CD14-positive monocyte (primary cell): Measurements from ENCODE around the gene TRIM45. TPM values are rescaled to one million over a fixed set of nuclear protein-coding genes. Genes with fewer than 3 reads are reported as not detected.
A peak's percentile ranks its signal among the peaks of the same experiment; 100 is the strongest.

ENCODE experiments used
- DNase-seq, 3 donors: peaks; one replicate each; pipeline ENCODE4 v3.0.0-alpha.2; 2011 to 2022
- H2AFZ ChIP-seq: 2 replicates; pipeline ENCODE4 v1.6.0; 2012; ENCODE audit warnings: mild to moderate bottlenecking, low read depth, low read length, inconsistent platforms; ENCODE audit not compliant: insufficient read depth, poor library complexity, severe bottlenecking
- H3K27ac ChIP-seq, 2 donors: 1 replicate in 1 of 2; 2 replicates in 1 of 2; pipeline ENCODE4 v1.5.1; 2012 to 2013; ENCODE audit warnings: low read length in 2 of 2, control low read depth in 1 of 2, inconsistent platforms in 1 of 2, low read depth in 1 of 2, mild to moderate bottlenecking in 1 of 2
- H3K27me3 ChIP-seq, 2 donors: one replicate each; pipeline versions ENCODE4 v1.6.0 to v1.6.1; 2011 to 2013; ENCODE audit warnings: low read length in 2 of 2; ENCODE audit not compliant: control insufficient read depth in 2 of 2, insufficient read depth in 2 of 2
- H3K36me3 ChIP-seq, 2 donors: replicated peaks in 1 of 2; 1 replicate in 1 of 2; 2 replicates in 1 of 2; pipeline versions ENCODE4 v1.5.1 to v1.6.1; 2012 to 2013; ENCODE audit warnings: low read length in 2 of 2, control low read depth in 1 of 2, inconsistent platforms in 1 of 2, mild to moderate bottlenecking in 1 of 2; ENCODE audit not compliant: insufficient read depth in 2 of 2, control insufficient read depth in 1 of 2
- H3K4me1 ChIP-seq, 2 donors: 1 replicate in 1 of 2; 2 replicates in 1 of 2; pipeline versions ENCODE4 v1.5.1 to v1.6.1; 2012 to 2013; ENCODE audit warnings: low read length in 2 of 2, control low read depth in 1 of 2, inconsistent platforms in 1 of 2, mild to moderate bottlenecking in 1 of 2, moderate library complexity in 1 of 2; ENCODE audit not compliant: insufficient read depth in 2 of 2, control insufficient read depth in 1 of 2
- H3K4me2 ChIP-seq: replicated peaks from 2 replicates; pipeline ENCODE3; 2012; ENCODE audit warnings: low read length, moderate library complexity, mild to moderate bottlenecking; ENCODE audit not compliant: poor library complexity, severe bottlenecking; ENCODE audit errors: extremely low read depth
- H3K4me3 ChIP-seq, 3 experiments: fragments of 200-600 bp in 1 of 3; sonication (generic) in 1 of 3; replicated peaks in 1 of 3; 1 replicate in 2 of 3; 2 replicates in 1 of 3; pipeline ENCODE4 v1.5.1; 2011 to 2013; ENCODE audit warnings: low read length in 3 of 3, mild to moderate bottlenecking in 3 of 3, control low read depth in 2 of 3, low read depth in 2 of 3, inconsistent platforms in 1 of 3, moderate library complexity in 1 of 3
- H3K79me2 ChIP-seq: 2 replicates; pipeline ENCODE4 v1.6.0; 2012; ENCODE audit warnings: mild to moderate bottlenecking, control low read depth, inconsistent platforms, low read length, moderate library complexity; ENCODE audit not compliant: insufficient read depth
- H3K9ac ChIP-seq: 2 replicates; pipeline ENCODE4 v1.6.0; 2017; ENCODE audit warnings: low read length, mild to moderate bottlenecking; ENCODE audit not compliant: insufficient read depth, poor library complexity, severe bottlenecking
- H3K9me3 ChIP-seq, 2 donors: replicated peaks in 1 of 2; 1 replicate in 1 of 2; 2 replicates in 1 of 2; pipeline versions ENCODE4 v1.5.1 to v1.6.1; 2012 to 2013; ENCODE audit warnings: low read length in 2 of 2, control low read depth in 1 of 2; ENCODE audit not compliant: control insufficient read depth in 1 of 2, insufficient read depth in 1 of 2
- H4K20me1 ChIP-seq: 2 replicates; pipeline ENCODE4 v1.6.0; 2012; ENCODE audit warnings: mild to moderate bottlenecking, low read length, control low read depth, moderate library complexity; ENCODE audit not compliant: insufficient read depth
- H3K27ac Mint-ChIP-seq, 7 donors: one replicate each; pipeline ENCODE4 v1.8.0; 2020; ENCODE audit warnings: mild to moderate bottlenecking in 7 of 7, mixed read lengths in 7 of 7, moderate library complexity in 6 of 7, inconsistent platforms in 2 of 7
- H3K27me3 Mint-ChIP-seq, 3 donors: one replicate each; pipeline ENCODE4 v1.8.0; 2021 to 2022; ENCODE audit warnings: low read depth in 3 of 3, mild to moderate bottlenecking in 3 of 3, mixed read lengths in 3 of 3, moderate library complexity in 3 of 3, inconsistent platforms in 1 of 3
- H3K36me3 Mint-ChIP-seq, 2 donors: one replicate each; pipeline ENCODE4 v1.8.0; 2020; ENCODE audit warnings: mixed read lengths in 2 of 2, inconsistent platforms in 1 of 2, mild to moderate bottlenecking in 1 of 2
- H3K4me1 Mint-ChIP-seq: one replicate; pipeline ENCODE4 v1.8.0; 2020; ENCODE audit warnings: mild to moderate bottlenecking, mixed read lengths
- H3K4me3 Mint-ChIP-seq, 2 donors: one replicate each; pipeline ENCODE4 v1.8.0; 2020; ENCODE audit warnings: mild to moderate bottlenecking in 2 of 2, mixed read lengths in 2 of 2, moderate library complexity in 1 of 2
- H3K9me3 Mint-ChIP-seq, 7 donors: one replicate each; pipeline ENCODE4 v1.8.0; 2020 to 2022; ENCODE audit warnings: mixed read lengths in 7 of 7, mild to moderate bottlenecking in 6 of 7, moderate library complexity in 6 of 7, inconsistent platforms in 2 of 7
- WGBS: methylation state at CpG from one replicate; pipeline ENCODE4 v1.1.5; 2013; ENCODE audit warnings: missing lambda C conversion rate; ENCODE audit not compliant: insufficient coverage; 5-methylcytosine and 5-hydroxymethylcytosine counted together
- intact Hi-C, 2 donors: fragments of 100-400 bp; cut with micrococcal nuclease; formaldehyde crosslinking; loops; one replicate each; pipeline versions ENCODE4 v1.15.0 to v1.15.1; 2023
- polyA plus RNA-seq, 3 donors: library from polyadenylated mRNA; depleted of rRNA in 1 of 3; unstranded in 2 of 3; stranded (reverse) in 1 of 3; fragments of 300-500 nt in 2 of 3; fragments of >200 nt in 1 of 3; fragmentation: Illumina TruSeq in 2 of 3; gene quantifications; 1 replicate in 2 of 3; 2 replicates in 1 of 3; pipeline ENCODE4 v1.2.3, GENCODE V29; 2012 to 2021
- small RNA-seq: library from RNA; depleted of rRNA; stranded (forward); fragments of <200 nt; gene quantifications from one replicate; pipeline ENCODE3, GENCODE V24; 2012; ENCODE audit warnings: low read depth; ENCODE audit not compliant: insufficient read length
- TF ChIP-seq, protein P1 (sequence below): fragments of 200-600 bp; IDR thresholded peaks from one replicate; pipeline ENCODE4 v1.8.0; 2022; ENCODE audit warnings: antibody characterized with exemption, mild to moderate bottlenecking

Gene TRIM45
- polyA plus RNA-seq, 3 donors = 0.85 to 1.4 TPM; not detected in 1

DNA sequence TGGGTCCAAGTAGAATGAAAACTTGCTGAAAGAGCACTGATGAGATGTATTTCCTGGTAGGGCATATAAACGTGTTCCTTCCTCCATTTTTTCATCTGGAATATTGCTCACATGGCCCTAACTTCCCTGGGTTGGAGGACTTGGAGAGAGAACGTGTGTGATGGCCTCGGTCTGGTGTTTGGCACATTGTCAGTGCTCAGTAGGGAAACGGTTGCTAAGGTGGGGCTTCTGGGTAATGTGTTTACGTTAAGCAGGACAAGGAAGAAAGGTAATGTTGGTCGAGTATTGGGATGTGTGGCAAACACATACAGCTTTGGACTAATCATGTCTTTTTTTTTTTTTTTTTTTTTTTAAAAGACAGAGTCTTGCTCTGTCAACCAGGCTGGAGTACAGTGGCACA is 55.2 kb downstream of the TRIM45 start:
- Histone ChIP-seq H3K4me1 (peaks cover 0 to 2% of the 10 kb centered on the region in 2 donors), H3K9me3 (no peaks in the 10 kb centered on the region), H3K36me3 (peaks cover 0 to 67% of the 10 kb centered on the region in 2 donors), H3K27me3 (no peaks in the 10 kb centered on the region), H3K27ac (no peak overlapping the region), H2AFZ (no peak overlapping the region), H3K79me2 (peaks cover 48% of the 10 kb centered on the region), H3K4me3 (no peak overlapping the region), H3K9ac (no peak overlapping the region), H3K4me2 (no peak overlapping the region), H4K20me1 (no peaks in the 10 kb centered on the region)
- peaks cover 37 to 53% of the 10 kb centered on the region in 2 donors for H3K36me3 Mint-ChIP-seq
- H3K9me3 Mint-ChIP-seq = no peaks in the 10 kb centered on the region
- intact Hi-C loops = loop anchor here in 1 of 2 donors (10.0 kb wide), 1 partner anchor 828 kb away; no protein-coding TSS in a partner anchor
- H3K27me3 Mint-ChIP-seq = no peaks in the 10 kb centered on the region
- no peak overlapping the region for H3K4me3 Mint-ChIP-seq
- WGBS = 100% methylated on average over 4 of the region's 6 CpGs
- no peak for DNase-seq
- peaks cover 8% of the 10 kb centered on the region for H3K4me1 Mint-ChIP-seq
- TF ChIP-seq, protein P1, sequence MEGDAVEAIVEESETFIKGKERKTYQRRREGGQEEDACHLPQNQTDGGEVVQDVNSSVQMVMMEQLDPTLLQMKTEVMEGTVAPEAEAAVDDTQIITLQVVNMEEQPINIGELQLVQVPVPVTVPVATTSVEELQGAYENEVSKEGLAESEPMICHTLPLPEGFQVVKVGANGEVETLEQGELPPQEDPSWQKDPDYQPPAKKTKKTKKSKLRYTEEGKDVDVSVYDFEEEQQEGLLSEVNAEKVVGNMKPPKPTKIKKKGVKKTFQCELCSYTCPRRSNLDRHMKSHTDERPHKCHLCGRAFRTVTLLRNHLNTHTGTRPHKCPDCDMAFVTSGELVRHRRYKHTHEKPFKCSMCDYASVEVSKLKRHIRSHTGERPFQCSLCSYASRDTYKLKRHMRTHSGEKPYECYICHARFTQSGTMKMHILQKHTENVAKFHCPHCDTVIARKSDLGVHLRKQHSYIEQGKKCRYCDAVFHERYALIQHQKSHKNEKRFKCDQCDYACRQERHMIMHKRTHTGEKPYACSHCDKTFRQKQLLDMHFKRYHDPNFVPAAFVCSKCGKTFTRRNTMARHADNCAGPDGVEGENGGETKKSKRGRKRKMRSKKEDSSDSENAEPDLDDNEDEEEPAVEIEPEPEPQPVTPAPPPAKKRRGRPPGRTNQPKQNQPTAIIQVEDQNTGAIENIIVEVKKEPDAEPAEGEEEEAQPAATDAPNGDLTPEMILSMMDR = no peak
- H3K27ac Mint-ChIP-seq = peak overlapping the region in 1 of 7 donors; percentile 1

- Histone ChIP-seq H3K9ac (no peak overlapping the region), H3K4me1 (peaks cover 16 to 25% of the 10 kb centered on the region in 2 donors), H3K9me3 (no peaks in the 10 kb centered on the region), H3K27me3 (no peaks in the 10 kb centered on the region), H3K4me2 (no peak overlapping the region), H3K27ac (no peak overlapping the region), H2AFZ (no peak overlapping the region), H3K36me3 (peaks cover 0 to 44% of the 10 kb centered on the region in 2 donors), H3K4me3 (no peak overlapping the region), H4K20me1 (no peaks in the 10 kb centered on the region), H3K79me2 (peaks cover 48% of the 10 kb centered on the region)
- H3K27me3 Mint-ChIP-seq = no peaks in the 10 kb centered on the region
- intact Hi-C loops = loop anchor here in 1 of 2 donors (5.0 to 10.0 kb wide), 2 partner anchors 60 to 833 kb away; partner anchors contain the start of gene TRIM45
- no peak overlapping the region for H3K4me3 Mint-ChIP-seq
- peak; percentile 18 to 74 (median 19) for DNase-seq
- no peaks in the 10 kb centered on the region for H3K9me3 Mint-ChIP-seq
- TF ChIP-seq, protein P1 = no peak
- H3K36me3 Mint-ChIP-seq = peaks cover 24 to 29% of the 10 kb centered on the region in 2 donors
- WGBS = 80% methylated on average over 1 of the region's 2 CpGs
- H3K4me1 Mint-ChIP-seq = peaks cover 21% of the 10 kb centered on the region
- peak overlapping the region in 2 of 7 donors; percentile 33 to 48 for H3K27ac Mint-ChIP-seq
Measured at GRCh38 chr1:117061986-117062415, 59.5 kb downstream of the TRIM45 start.

Small RNAs within 50 kb of the gene (small RNA-seq; reads per million reads assigned to genes)
- gene MIR942 = 22.0 reads per million, percentile 88 among the genes with 10 or more reads in this experiment

Other genes with a start within 250 kb of the TRIM45 start
- gene PTGFRN, start 211.8 kb downstream of the TRIM45 start, polyA plus RNA-seq = 1 to 10 TPM; 1.5 to 2.9 (median 1.6) TPM
- gene CD101, start 120.0 kb downstream of the TRIM45 start, polyA plus RNA-seq = 100 to 1,000 TPM in 1 of 3 donors, 10 to 100 TPM in 2; 27.2 to 101 (median 54.7) TPM
- gene TTF2, start 61.4 kb downstream of the TRIM45 start, polyA plus RNA-seq = 10 to 100 TPM in 1 of 3 donors, 1 to 10 TPM in 2; 5.6 to 12.9 (median 8.0) TPM
- not detected for gene VTCN1, start 89.2 kb upstream of the TRIM45 start, polyA plus RNA-seq
- 10 to 100 TPM in 1 of 3 donors, 1 to 10 TPM in 2; 4.0 to 10.5 (median 7.2) TPM for gene MAN1A2, start 245.7 kb upstream of the TRIM45 start, polyA plus RNA-seq